ENCODE results near the gene BRD3OS.

DNA sequence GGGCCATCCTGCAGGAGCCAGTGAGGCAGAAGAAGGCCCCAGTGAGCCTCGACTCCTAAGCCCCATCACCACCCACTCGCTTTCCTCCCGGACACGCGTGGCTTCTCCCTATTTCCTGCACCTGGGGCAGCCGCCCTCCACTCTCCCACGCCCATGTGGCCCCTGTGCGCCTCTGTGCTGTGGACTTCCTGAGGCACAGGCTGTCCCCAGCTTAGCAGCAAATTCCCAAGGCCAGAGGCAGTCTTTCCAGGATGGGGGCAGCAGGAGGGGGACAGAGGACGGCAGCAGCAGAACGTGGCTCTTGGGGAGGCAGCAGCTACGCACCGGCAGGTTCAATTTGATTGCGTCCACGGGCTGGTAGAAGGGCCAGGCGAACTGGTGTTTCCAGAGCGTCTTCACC, 27.7 kb downstream of the BRD3OS start:
- TF ChIP-seq, protein P1, sequence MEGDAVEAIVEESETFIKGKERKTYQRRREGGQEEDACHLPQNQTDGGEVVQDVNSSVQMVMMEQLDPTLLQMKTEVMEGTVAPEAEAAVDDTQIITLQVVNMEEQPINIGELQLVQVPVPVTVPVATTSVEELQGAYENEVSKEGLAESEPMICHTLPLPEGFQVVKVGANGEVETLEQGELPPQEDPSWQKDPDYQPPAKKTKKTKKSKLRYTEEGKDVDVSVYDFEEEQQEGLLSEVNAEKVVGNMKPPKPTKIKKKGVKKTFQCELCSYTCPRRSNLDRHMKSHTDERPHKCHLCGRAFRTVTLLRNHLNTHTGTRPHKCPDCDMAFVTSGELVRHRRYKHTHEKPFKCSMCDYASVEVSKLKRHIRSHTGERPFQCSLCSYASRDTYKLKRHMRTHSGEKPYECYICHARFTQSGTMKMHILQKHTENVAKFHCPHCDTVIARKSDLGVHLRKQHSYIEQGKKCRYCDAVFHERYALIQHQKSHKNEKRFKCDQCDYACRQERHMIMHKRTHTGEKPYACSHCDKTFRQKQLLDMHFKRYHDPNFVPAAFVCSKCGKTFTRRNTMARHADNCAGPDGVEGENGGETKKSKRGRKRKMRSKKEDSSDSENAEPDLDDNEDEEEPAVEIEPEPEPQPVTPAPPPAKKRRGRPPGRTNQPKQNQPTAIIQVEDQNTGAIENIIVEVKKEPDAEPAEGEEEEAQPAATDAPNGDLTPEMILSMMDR (IDR thresholded peaks at IDR 0.05) = no peak
- TF ChIP-seq POLR2AphosphoS5 (IDR thresholded peaks at IDR 0.05) = no peak
- TF ChIP-seq POLR2A (IDR thresholded peaks at IDR 0.05) = no peak

Data from gastroesophageal sphincter (tissue), 3 donors.